Neural crest cell (in vitro differentiated cells): Measurements from ENCODE around the gene TCF7L1. TPM values are rescaled to one million over a fixed set of nuclear protein-coding genes. Genes with fewer than 3 reads are reported as not detected.
"Not testable (repeated sequence)": the region's sequence is repeated elsewhere in the genome, so short reads cannot be mapped to it uniquely, and the experiment has no call there.

ENCODE experiments used
- DNase-seq: peaks from one replicate; pipeline ENCODE4 v3.0.0; 2021; ENCODE audit warnings: low read depth, mixed read lengths, low spot score
- H3K27ac Mint-ChIP-seq: one replicate; pipeline ENCODE4 v1.8.0; 2021; ENCODE audit warnings: mild to moderate bottlenecking, mixed read lengths; ENCODE audit not compliant: unreplicated experiment
- H3K27me3 Mint-ChIP-seq: 2 replicates; pipeline ENCODE4 v1.8.0; 2021; ENCODE audit warnings: low read depth, mild to moderate bottlenecking, mixed read lengths
- H3K36me3 Mint-ChIP-seq: 2 replicates; pipeline ENCODE4 v1.8.0; 2021; ENCODE audit warnings: low read depth, mild to moderate bottlenecking, mixed read lengths
- H3K4me1 Mint-ChIP-seq: 2 replicates; pipeline ENCODE4 v1.8.0; 2021; ENCODE audit warnings: mixed read lengths
- H3K4me3 Mint-ChIP-seq: one replicate; pipeline ENCODE4 v1.8.0; 2021; ENCODE audit warnings: mild to moderate bottlenecking, mixed read lengths
- H3K9me3 Mint-ChIP-seq: 2 replicates; pipeline ENCODE4 v1.8.0; 2021; ENCODE audit warnings: mixed read lengths
- CTCF ChIP-seq: fragments of 200-600 bp; sonication (generic); conservative IDR thresholded peaks from 2 replicates; pipeline ENCODE4 v1.5.0; 2021; ENCODE audit warnings: antibody characterized with exemption, mild to moderate bottlenecking
- total RNA-seq: library from RNA; stranded (reverse); gene quantifications from 2 replicates; pipeline ENCODE4 v1.2.1, GENCODE V29; 2021

TCF7L1 gene
- total RNA-seq, 1 donor from 2014 or later, result 40.3 TPM

- H3K4me1 Mint-ChIP-seq, result peaks cover 6% of the 10 kb centered on the region
- H3K4me3 Mint-ChIP-seq, result no peak overlapping the region
- no peak for DNase-seq
- H3K27me3 Mint-ChIP-seq, result no peaks in the 10 kb centered on the region
- no peak for TF ChIP-seq CTCF
- no peaks in the 10 kb centered on the region for H3K36me3 Mint-ChIP-seq
- peak overlapping the region; percentile 60 for H3K27ac Mint-ChIP-seq
- H3K9me3 Mint-ChIP-seq, result no peaks in the 10 kb centered on the region
These were observed 13.3 kb upstream of the TCF7L1 start for GRCh38 chr2:85119900-85120299.

- Mint-ChIP-seq H3K36me3 (no peaks in the 10 kb centered on the region), H3K4me3 (no peak overlapping the region), H3K27ac (no peak overlapping the region), H3K9me3 (no peaks in the 10 kb centered on the region), H3K4me1 (peaks cover 6% of the 10 kb centered on the region), H3K27me3 (no peaks in the 10 kb centered on the region)
- DNase-seq, result no peak
- no peak for TF ChIP-seq CTCF
These were observed 12.8 kb upstream of the TCF7L1 start for GRCh38 chr2:85120363-85120762.

GRCh38 chr2:85126462-85126861 lies 6.7 kb upstream of the TCF7L1 start:
- H3K27ac Mint-ChIP-seq, H3K36me3 Mint-ChIP-seq, H3K9me3 Mint-ChIP-seq, H3K27me3 Mint-ChIP-seq, H3K4me3 Mint-ChIP-seq, H3K4me1 Mint-ChIP-seq, DNase-seq: not testable (repeated sequence)

- no peaks in the 10 kb centered on the region for H3K9me3 Mint-ChIP-seq
- peaks cover 19% of the 10 kb centered on the region for H3K4me1 Mint-ChIP-seq
- H3K27ac Mint-ChIP-seq, result no peak overlapping the region
These were observed 3.3 kb upstream of the TCF7L1 start for GRCh38 chr2:85129861-85130260.

GRCh38 chr2:85130407-85130806 lies 2.8 kb upstream of the TCF7L1 start:
- no peak for DNase-seq
- peak overlapping the region; percentile 38 for H3K4me3 Mint-ChIP-seq
- peaks cover 24% of the 10 kb centered on the region for H3K4me1 Mint-ChIP-seq
- H3K27ac Mint-ChIP-seq, result no peak overlapping the region
- H3K9me3 Mint-ChIP-seq, result no peaks in the 10 kb centered on the region
- H3K36me3 Mint-ChIP-seq, result no peaks in the 10 kb centered on the region
- peaks cover 2% of the 10 kb centered on the region for H3K27me3 Mint-ChIP-seq
- TF ChIP-seq CTCF, result no peak

More at GRCh38 chr2:85129861-85130260, 3.3 kb upstream of the TCF7L1 start:
- no peak overlapping the region for H3K4me3 Mint-ChIP-seq
- no peaks in the 10 kb centered on the region for H3K27me3 Mint-ChIP-seq
- no peaks in the 10 kb centered on the region for H3K36me3 Mint-ChIP-seq
- no peak for DNase-seq
- TF ChIP-seq CTCF, result no peak

GRCh38 chr2:85131116-85131515 lies 2.1 kb upstream of the TCF7L1 start:
- Mint-ChIP-seq H3K4me3 (peak overlapping the region; percentile 81), H3K27ac (no peak overlapping the region), H3K9me3 (no peaks in the 10 kb centered on the region), H3K36me3 (no peaks in the 10 kb centered on the region), H3K4me1 (peaks cover 31% of the 10 kb centered on the region), H3K27me3 (peaks cover 5% of the 10 kb centered on the region)
- peak; percentile 36 for DNase-seq
- peak; percentile 61 for TF ChIP-seq CTCF
